B cell (primary cell): ENCODE results near the gene EFNA5.

Experiments used
- CTCF ChIP-seq: fragments of 200-600 bp; IDR thresholded peaks from one replicate; pipeline ENCODE4 v1.8.0; 2022; ENCODE audit warnings: antibody characterized with exemption, mild to moderate bottlenecking
- EZH2 ChIP-seq: IDR thresholded peaks from 2 replicates; pipeline ENCODE4 v1.6.1; 2012; ENCODE audit warnings: borderline replicate concordance, low read depth, mild to moderate bottlenecking, moderate library complexity, low read length; ENCODE audit not compliant: insufficient read depth, poor library complexity, severe bottlenecking

- TF ChIP-seq CTCF (no peak), EZH2 (no peak)
Measured at GRCh38 chr5:107422494-107422893, 248.2 kb downstream of the EFNA5 start.
